HUES64 (cell line): ENCODE data around the gene RNH1.

ENCODE experiments used
- H3K27ac ChIP-seq: 2 replicates; pipeline ENCODE4 v1.7.0; 2013; ENCODE audit warnings: low read depth, low read length, inconsistent platforms
- H3K27me3 ChIP-seq: 2 replicates; pipeline ENCODE4 v1.6.1; 2013; ENCODE audit warnings: mild to moderate bottlenecking, low read length; ENCODE audit not compliant: insufficient read depth
- H3K36me3 ChIP-seq: 2 replicates; pipeline ENCODE4 v1.6.1; 2013; ENCODE audit warnings: mild to moderate bottlenecking, low read length; ENCODE audit not compliant: insufficient read depth
- H3K4me1 ChIP-seq: 2 replicates; pipeline ENCODE4 v1.6.1; 2013; ENCODE audit warnings: mild to moderate bottlenecking, low read length, moderate library complexity; ENCODE audit not compliant: insufficient read depth
- H3K4me3 ChIP-seq: 2 replicates; pipeline ENCODE4 v1.5.1; 2013; ENCODE audit warnings: mild to moderate bottlenecking, low read length, moderate library complexity
- H3K9ac ChIP-seq: 2 replicates; pipeline ENCODE4 v1.6.1; 2013; ENCODE audit warnings: mild to moderate bottlenecking, low read depth, low read length
- H3K9me3 ChIP-seq: 2 replicates; pipeline ENCODE4 v1.6.1; 2013; ENCODE audit warnings: low read depth, low read length; ENCODE audit not compliant: insufficient read depth
- WGBS: fragments of 150-250, 120-280 bp; methylation state at CpG from one replicate; pipeline ENCODE4 v1.1.7; 2013; ENCODE audit warnings: missing lambda C conversion rate; 5-methylcytosine and 5-hydroxymethylcytosine counted together

The RNH1 gene

GRCh38 chr11:536841-537621 lies 30.0 kb upstream of the RNH1 start, which contains the start of gene LRRC56:
Gene LRRC56, plus strand, starts transcription at chr11:537527. Its CDS starts 3,158 bp downstream, at chr11:540685.
- peaks cover 23% of the 10 kb centered on the region for H3K27me3 ChIP-seq
- H3K9me3 ChIP-seq: no peaks in the 10 kb centered on the region
- peaks cover 16% of the 10 kb centered on the region for H3K36me3 ChIP-seq
- H3K27ac ChIP-seq: no peak within 1 kb of the TSS; the same call in 1 of the 2 replicates
- H3K9ac ChIP-seq: peak within 1 kb of the TSS; percentile 57; the same call in 1 of the 2 replicates
- 3% methylated on average over 93 of the region's 93 CpGs for WGBS
- H3K4me1 ChIP-seq: peaks cover 4% of the 10 kb centered on the region; the same call in 1 of the 2 replicates
- peak within 1 kb of the TSS; percentile 81 for H3K4me3 ChIP-seq

GRCh38 chr11:535519-536454 lies 28.7 kb upstream of the RNH1 start, which contains the start of gene HRAS:
Gene HRAS, minus strand, starts transcription at chr11:535576.
- Histone ChIP-seq H3K4me3 (peak within 1 kb of the TSS; percentile 81), H3K27ac (peak within 1 kb of the TSS; percentile 58; the same call in 1 of the 2 replicates), H3K9ac (peak within 1 kb of the TSS; percentile 75), H3K36me3 (peaks cover 22% of the 10 kb centered on the region), H3K9me3 (no peaks in the 10 kb centered on the region), H3K4me1 (peaks cover 4% of the 10 kb centered on the region; the same call in 1 of the 2 replicates), H3K27me3 (peaks cover 23% of the 10 kb centered on the region)
- 1% methylated on average over 97 of the region's 97 CpGs for WGBS

- Histone ChIP-seq H3K36me3 (peaks cover 22% of the 10 kb centered on the region), H3K9ac (peak overlapping the region; percentile 68; the same call in 1 of the 2 replicates), H3K4me3 (peak overlapping the region; percentile 81), H3K9me3 (no peaks in the 10 kb centered on the region), H3K27me3 (peaks cover 23% of the 10 kb centered on the region), H3K27ac (no peak overlapping the region), H3K4me1 (peaks cover 4% of the 10 kb centered on the region; the same call in 1 of the 2 replicates)
- under 1% methylated on average over 54 of the region's 56 CpGs for WGBS
Observed at GRCh38 chr11:535210-535518, 28.1 kb upstream of the RNH1 start.

- H3K9ac ChIP-seq: peak overlapping the region; percentile 68
- peaks cover 4% of the 10 kb centered on the region; the same call in 1 of the 2 replicates for H3K4me1 ChIP-seq
- H3K9me3 ChIP-seq: no peaks in the 10 kb centered on the region
- H3K4me3 ChIP-seq: peak overlapping the region; percentile 81
- peaks cover 23% of the 10 kb centered on the region for H3K27me3 ChIP-seq
- H3K36me3 ChIP-seq: peaks cover 22% of the 10 kb centered on the region
- WGBS: 12% methylated on average over 66 of the region's 66 CpGs
- no peak overlapping the region for H3K27ac ChIP-seq
Observed at GRCh38 chr11:534396-535209, 27.6 kb upstream of the RNH1 start.

GRCh38 chr11:533586-534395 lies 26.7 kb upstream of the RNH1 start:
- H3K9ac ChIP-seq: no peak overlapping the region

GRCh38 chr11:532986-533585 lies 26.0 kb upstream of the RNH1 start:
- H3K27ac ChIP-seq: no peak overlapping the region
- H3K27me3 ChIP-seq: peaks cover 21% of the 10 kb centered on the region
- no peaks in the 10 kb centered on the region for H3K9me3 ChIP-seq
- H3K9ac ChIP-seq: no peak overlapping the region
- WGBS: 96% methylated on average over 33 of the region's 33 CpGs
- peaks cover 22% of the 10 kb centered on the region for H3K36me3 ChIP-seq
- H3K4me1 ChIP-seq: peaks cover 4% of the 10 kb centered on the region; the same call in 1 of the 2 replicates
- no peak overlapping the region for H3K4me3 ChIP-seq

More at GRCh38 chr11:533586-534395, 26.7 kb upstream of the RNH1 start:
- no peaks in the 10 kb centered on the region for H3K9me3 ChIP-seq
- H3K27me3 ChIP-seq: peaks cover 23% of the 10 kb centered on the region
- peak overlapping the region; percentile 81 for H3K4me3 ChIP-seq
- H3K36me3 ChIP-seq: peaks cover 22% of the 10 kb centered on the region
- peaks cover 4% of the 10 kb centered on the region; the same call in 1 of the 2 replicates for H3K4me1 ChIP-seq
- WGBS: 95% methylated on average over 37 of the region's 37 CpGs
- no peak overlapping the region for H3K27ac ChIP-seq

- no peak overlapping the region for H3K4me3 ChIP-seq
- no peak overlapping the region for H3K9ac ChIP-seq
- no peak overlapping the region for H3K27ac ChIP-seq
- WGBS: 93% methylated on average over 23 of the region's 23 CpGs
- H3K36me3 ChIP-seq: peaks cover 22% of the 10 kb centered on the region
- peaks cover 16% of the 10 kb centered on the region for H3K27me3 ChIP-seq
- no peaks in the 10 kb centered on the region for H3K9me3 ChIP-seq
- peaks cover under 1% of the 10 kb centered on the region; the same call in 1 of the 2 replicates for H3K4me1 ChIP-seq
Observed at GRCh38 chr11:532527-532985, 25.5 kb upstream of the RNH1 start.

- peaks cover 22% of the 10 kb centered on the region for H3K36me3 ChIP-seq
- H3K9ac ChIP-seq: no peak overlapping the region
- no peaks in the 10 kb centered on the region for H3K9me3 ChIP-seq
- H3K4me1 ChIP-seq: no peaks in the 10 kb centered on the region
- 96% methylated on average over 18 of the region's 18 CpGs for WGBS
- H3K27ac ChIP-seq: no peak overlapping the region
- H3K4me3 ChIP-seq: no peak overlapping the region
- peaks cover 10% of the 10 kb centered on the region for H3K27me3 ChIP-seq
Observed at GRCh38 chr11:531919-532526, 25.0 kb upstream of the RNH1 start.

- Histone ChIP-seq H3K9ac (no peak overlapping the region), H3K9me3 (no peaks in the 10 kb centered on the region), H3K27me3 (peaks cover 2% of the 10 kb centered on the region), H3K27ac (no peak overlapping the region), H3K4me1 (no peaks in the 10 kb centered on the region), H3K4me3 (no peak overlapping the region), H3K36me3 (peaks cover 22% of the 10 kb centered on the region)
- 92% methylated on average over 28 of the region's 28 CpGs for WGBS
Observed at GRCh38 chr11:530960-531831, 24.2 kb upstream of the RNH1 start.
